Left kidney (tissue), 2 donors: ENCODE measurements around the gene ST8SIA4. TPM values are rescaled to one million over a fixed set of nuclear protein-coding genes. Genes with fewer than 3 reads are reported as not detected.

Source experiments
- DNase-seq: peaks from one replicate; pipeline ENCODE4 v3.0.0-alpha.2; 2013
- polyA plus RNA-seq: library from polyadenylated mRNA; unstranded; fragments of 120-200 nt; gene quantifications from one replicate; pipeline ENCODE4 v1.2.1, GENCODE V29; 2013; ENCODE audit not compliant: insufficient read length

ST8SIA4 gene
- polyA plus RNA-seq, 1 donor, result 6.5 TPM

DNA sequence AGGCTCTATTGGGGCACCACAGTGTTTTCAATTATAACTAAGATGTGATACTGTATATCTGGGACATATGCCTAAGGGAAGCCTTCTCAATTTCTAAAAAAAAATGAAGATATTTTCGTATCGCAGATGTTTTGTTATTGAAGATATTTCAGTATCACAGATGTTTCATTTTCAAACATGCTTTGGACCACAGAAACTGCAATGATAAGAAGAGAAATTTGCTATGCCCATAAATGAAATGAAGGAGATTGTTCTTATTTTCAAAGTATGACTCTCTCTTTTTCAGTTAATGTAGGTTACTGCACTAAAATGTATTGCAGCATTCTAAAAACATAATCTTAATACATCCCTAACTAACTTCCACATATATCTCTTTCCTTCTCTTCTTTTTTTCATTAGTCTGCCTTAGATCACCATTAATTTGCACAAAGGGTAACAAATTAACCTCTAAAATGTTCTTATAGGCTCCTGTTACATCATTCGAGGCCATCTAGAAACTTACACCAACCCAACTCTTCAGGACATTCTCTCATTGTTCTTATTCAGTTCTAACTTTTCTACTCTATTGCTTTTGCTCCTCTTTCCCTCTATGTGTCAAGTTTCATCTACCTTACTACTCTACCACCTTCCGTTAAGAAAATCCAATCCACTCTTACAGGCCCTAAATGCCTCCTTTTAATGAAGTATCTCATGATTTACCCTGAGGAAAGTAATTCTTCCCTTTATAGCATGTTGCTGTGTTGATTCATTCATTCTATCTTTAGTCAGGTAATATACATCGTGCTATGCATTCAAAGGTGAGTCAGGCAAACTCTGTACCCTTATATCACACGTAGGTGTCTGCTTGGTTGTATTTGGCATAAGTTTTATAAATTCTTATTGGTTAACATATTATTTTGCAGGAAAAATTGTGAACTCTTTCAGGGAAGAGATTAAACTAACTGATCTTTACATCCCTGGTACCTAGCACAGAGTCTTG is 70.5 kb downstream of the ST8SIA4 start:
- no peak for DNase-seq

DNA sequence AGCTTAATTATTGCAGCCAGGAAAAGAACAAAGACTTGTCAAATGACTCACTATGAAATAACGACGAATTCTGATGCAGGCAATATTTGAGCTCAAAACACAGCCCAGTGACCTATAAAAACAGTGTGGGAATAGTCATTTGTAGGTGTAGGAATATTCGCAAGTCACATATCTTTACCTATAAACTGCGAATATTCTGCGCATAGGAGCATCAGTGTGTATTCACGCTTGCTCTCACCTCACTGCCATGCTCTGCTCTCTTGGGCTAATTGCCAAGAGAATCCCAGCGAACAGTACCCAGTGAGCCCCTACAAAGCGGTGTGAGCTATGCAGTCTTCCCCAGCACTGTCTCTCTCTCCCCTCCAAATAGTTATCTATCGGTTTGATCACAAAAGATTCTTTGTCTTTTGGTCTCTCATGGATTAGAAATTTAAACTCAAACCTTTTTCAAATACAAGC is 74.2 kb downstream of the ST8SIA4 start:
- no peak for DNase-seq

DNA sequence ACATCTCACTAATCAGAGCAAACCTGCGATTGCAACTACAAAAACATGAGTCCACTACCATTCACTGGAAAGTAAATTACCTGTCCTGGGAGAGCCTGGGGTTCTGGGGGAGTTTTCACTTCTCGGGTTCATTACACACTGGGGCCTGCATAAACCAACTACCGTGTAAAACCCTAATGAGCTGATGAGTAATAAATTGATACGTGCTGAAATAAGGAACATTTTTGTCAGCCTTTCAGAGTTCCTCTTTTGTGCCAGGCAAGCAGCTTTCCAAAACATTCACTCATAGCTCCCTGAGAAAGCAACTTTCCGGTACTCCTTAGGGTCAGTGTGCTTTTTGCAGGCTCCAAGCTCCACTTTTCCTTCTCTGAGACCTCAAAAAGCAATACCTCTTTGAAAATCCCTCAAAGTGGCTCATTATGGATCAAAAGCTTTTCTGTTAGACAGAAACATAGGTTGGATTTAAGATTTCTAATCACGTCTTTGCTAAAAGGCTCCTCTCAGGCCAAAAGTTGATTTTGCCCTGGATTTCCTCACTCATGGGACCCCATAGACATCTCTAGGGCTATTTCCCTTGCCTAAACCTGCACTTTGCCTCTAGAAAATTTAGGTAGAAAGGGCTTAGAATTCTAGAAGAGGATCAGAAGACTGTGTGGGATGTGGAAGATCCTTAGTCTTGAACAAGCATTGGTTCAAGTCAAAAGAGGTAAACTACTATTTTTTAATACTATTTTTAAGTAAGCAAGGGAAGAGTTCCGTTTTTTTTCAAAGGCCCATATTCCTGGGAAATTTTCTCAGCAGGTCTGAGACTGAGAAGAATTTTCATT is 74.8 kb downstream of the ST8SIA4 start:
- peak; percentile 18 for DNase-seq

GRCh38 chr5:100827481-100827889 is 75.6 kb downstream of the ST8SIA4 start:
- peak; percentile 11 for DNase-seq

DNA sequence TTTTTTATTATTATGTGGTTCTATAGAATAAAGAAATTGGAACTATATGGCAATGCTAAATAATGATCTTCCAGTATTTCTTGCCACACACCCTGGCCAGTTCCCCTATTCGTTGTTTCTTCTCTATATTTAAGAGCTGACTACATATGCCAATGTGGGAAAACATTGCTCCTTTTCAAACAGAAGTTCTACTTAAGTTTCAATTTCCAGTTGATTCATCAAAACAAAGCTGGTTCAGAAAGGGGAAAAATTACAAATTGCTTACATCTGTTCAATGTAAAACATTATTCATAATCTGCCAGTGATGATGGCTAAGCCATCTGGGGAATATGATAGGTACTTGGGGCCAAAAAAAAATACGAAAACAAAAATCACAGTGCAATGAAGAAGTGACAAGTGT is 76.9 kb downstream of the ST8SIA4 start:
- DNase-seq, result no peak

- DNase-seq, result no peak
Measured at GRCh38 chr5:100824635-100825034, 78.4 kb downstream of the ST8SIA4 start.

DNA sequence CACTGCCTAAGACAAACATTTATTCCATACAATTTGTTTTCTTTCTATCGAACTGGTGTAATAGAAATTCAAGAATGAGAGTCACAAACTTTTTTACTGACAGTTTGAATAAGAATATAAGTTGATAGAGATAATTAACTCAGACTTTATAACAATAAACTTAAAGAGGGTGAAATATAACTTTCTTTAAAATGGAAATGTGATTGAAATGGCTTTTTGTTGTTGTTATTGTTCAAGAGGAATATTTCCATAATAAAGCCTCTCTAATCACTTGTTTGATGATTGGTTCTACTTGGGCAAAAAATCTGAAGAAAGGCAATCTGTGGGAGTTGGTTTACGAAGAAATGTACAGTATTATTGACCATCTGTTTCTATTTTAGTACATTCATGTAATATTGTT is 79.3 kb downstream of the ST8SIA4 start:
- DNase-seq, result no peak

- DNase-seq, result no peak
Measured at GRCh38 chr5:100821751-100822150, 81.3 kb downstream of the ST8SIA4 start.

DNA sequence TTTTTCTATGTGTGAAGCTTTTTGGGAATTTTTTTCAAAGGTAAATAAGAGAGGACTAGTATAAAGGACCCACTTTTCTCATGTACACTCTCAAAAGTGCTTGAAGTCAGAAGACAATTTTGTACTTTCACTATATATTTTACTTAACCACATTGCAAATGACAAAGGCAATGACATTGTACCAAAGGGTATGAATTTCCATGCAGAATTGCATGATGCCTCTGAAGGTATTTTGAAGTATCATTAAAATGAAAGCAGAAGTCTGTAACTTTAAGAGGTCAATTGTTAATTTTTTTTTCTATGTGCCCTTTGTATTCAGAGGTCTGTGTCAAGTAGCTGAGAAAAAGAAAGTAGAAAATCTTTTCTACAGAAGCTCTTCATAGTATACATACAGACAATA is 84.7 kb downstream of the ST8SIA4 start:
- DNase-seq, result no peak

- no peak for DNase-seq
Measured at GRCh38 chr5:100803397-100803796, 99.7 kb downstream of the ST8SIA4 start.

DNA sequence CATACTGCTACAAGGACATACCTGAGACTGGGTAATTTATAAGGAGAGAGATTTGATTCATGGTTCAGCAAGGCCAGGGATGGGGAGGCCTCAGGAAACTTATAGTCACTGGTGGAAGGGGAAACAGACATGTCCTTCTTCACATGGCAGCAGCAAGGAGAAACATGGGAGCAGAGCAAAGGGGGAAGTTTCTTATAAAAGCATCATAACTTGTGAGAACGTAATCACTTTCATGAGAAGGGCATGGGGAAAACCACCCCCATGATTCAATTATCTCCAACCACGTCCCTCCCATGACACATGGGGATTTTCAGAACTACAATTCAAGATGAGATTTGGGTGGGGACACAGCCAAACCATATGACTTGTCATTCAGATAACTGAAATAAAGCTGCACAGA is 100.9 kb downstream of the ST8SIA4 start:
- DNase-seq, result no peak

DNA sequence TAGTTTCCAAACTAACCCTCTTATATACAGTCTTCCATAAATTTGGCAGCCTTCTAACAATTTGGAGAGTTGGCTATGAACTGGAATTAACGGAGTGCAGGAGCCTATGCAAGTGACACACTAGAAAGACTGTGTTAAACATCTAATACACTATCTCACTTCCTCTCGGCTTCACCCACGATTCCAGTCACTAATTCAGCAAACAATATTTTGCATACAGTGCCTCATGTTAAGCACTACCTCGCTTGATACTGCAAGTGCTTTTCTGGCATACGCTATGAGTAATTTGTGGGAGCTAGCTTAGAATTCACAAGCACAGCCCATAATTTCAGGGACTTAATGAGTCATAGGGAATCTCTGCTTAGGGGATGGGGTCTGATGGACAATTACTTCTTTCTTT is 102.5 kb downstream of the ST8SIA4 start:
- DNase-seq, result no peak

- no peak for DNase-seq
Measured at GRCh38 chr5:100799166-100799565, 103.9 kb downstream of the ST8SIA4 start.

- no peak for DNase-seq
Measured at GRCh38 chr5:100797861-100798260, 105.2 kb downstream of the ST8SIA4 start.

- no peak for DNase-seq
Measured at GRCh38 chr5:100796851-100797250, 106.2 kb downstream of the ST8SIA4 start.

DNA sequence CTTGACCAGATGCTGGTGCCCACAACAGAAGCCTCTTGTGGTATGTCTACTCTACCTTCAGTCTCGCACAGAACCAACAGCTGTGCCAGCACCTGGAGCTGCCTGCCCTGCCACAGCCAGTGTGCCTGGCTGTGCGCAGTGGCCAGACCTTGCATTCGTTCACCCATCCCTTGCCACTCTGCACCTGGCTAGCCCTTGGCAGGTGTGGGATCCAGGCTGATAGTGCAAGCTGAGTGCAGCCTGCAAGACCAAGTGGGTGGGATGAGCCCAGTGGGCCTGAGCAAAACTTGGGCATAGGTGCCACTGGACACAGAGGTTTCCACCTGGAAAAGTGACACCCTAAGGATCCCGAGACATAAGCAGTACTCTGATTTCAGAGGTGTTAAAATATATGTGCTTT is 108.2 kb downstream of the ST8SIA4 start:
- DNase-seq, result no peak

GRCh38 chr5:100794218-100794617 is 108.9 kb downstream of the ST8SIA4 start:
- no peak for DNase-seq

DNA sequence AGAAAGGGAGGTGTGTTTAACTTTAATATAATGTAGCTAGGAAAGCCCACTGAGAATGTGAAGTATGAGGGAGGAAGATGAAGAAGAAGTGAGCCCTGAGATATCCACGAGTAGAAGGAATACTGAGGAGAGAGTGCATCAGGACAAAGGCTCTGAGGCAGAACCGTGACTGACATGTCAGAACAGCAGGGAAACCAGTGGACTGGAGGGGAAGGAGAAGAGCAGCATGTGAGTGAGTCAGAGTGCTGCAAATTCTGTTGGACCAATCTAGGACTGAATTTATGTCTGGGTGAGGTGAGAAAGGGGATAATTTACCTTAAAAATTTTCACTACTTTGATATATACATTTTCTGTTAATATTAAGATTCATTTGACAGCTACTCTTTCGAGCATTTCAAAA is 110.3 kb downstream of the ST8SIA4 start:
- DNase-seq, result no peak

DNA sequence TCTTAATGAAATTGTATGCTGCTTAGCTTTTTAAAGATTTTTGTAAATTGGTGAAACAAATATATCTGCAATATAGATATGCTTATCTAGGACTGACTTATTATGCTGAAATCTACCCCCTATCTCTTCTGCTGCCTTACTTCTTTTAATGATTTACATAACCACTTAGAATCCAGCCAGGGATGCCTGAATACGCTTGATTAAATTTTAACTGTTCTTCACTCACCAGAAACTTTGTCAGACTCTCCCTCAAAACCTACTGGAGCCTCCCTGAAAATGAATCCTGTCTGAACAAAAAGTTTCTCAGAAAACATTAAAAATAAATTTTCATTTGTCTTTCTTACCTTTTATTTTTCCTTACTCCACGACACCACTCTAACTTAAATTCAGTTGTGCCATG is 111.7 kb downstream of the ST8SIA4 start:
- DNase-seq, result no peak

- no peak for DNase-seq
Measured at GRCh38 chr5:100790951-100791350, 112.1 kb downstream of the ST8SIA4 start.

- no peak for DNase-seq
Measured at GRCh38 chr5:100790170-100790665, 112.9 kb downstream of the ST8SIA4 start.

DNA sequence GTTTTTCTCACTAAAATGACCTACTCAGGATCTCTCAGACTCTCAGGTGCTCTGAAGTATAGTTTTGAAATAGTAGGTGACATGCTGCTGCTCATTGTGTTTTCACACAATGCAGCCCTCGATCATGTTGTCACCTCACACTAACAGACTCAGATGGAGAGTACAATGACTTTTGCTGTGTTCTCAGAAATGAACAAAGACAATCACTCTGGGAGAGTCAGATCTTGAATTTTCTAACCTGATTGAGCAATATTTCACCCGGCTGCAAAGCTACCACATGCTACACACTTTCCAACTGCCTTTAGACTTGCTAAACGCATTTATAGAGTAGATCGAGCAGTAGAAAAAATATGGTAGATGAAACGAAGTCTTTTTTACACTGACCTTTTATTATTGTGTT is 113.4 kb downstream of the ST8SIA4 start:
- no peak for DNase-seq

DNA sequence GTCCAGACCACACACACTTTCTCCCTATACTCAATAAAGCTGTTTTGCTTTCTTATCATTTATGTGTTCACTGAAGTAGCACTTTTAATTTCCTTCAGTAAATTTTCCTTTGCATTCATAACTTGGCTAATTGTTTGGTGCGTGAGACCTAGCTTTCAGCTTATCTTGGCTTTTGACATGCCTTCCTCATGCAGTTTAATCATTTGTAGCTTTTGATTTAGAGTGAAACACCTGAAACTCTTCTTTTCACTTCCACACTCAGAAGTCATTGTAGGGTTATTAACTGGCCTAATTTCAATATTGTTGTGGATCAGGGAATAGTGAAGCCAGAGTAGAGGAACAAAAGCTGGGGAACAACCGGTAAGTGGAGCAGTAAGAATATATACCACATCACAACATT is 114.7 kb downstream of the ST8SIA4 start:
- no peak for DNase-seq
